Kidney epithelial cell (primary cell): ENCODE measurements around the gene BMPR2. TPM values are rescaled to one million over a fixed set of nuclear protein-coding genes. Genes with fewer than 3 reads are reported as not detected.

ENCODE experiments used
- DNase-seq: peaks from one replicate; pipeline ENCODE4 v3.0.0-alpha.2; 2010; ENCODE audit warnings: low read depth
- H3K27me3 ChIP-seq: 2 replicates; pipeline ENCODE4 v1.6.0; 2011; ENCODE audit warnings: low read length; ENCODE audit not compliant: control insufficient read depth, insufficient read depth
- H3K36me3 ChIP-seq: 2 replicates; pipeline ENCODE4 v1.5.1; 2011; ENCODE audit warnings: low read length; ENCODE audit not compliant: control insufficient read depth, insufficient read depth
- H3K4me3 ChIP-seq: 2 replicates; pipeline ENCODE4 v1.5.1; 2011; ENCODE audit warnings: low read depth, mild to moderate bottlenecking, control low read depth, low read length
- total RNA-seq: library from RNA; depleted of rRNA; stranded (reverse); fragments of >200 nt; gene quantifications from 2 replicates; pipeline ENCODE4 v1.2.3, GENCODE V29; 2015
- TF ChIP-seq, protein P1 (sequence below): IDR thresholded peaks from 2 replicates; pipeline ENCODE4 v1.5.1; 2011; ENCODE audit warnings: mild to moderate bottlenecking, moderate library complexity, low read length, control low read depth, inconsistent platforms; ENCODE audit not compliant: insufficient read depth, poor library complexity, severe bottlenecking

BMPR2 gene
- total RNA-seq, 1 donor from 2014 or later: 44.8 TPM

DNA sequence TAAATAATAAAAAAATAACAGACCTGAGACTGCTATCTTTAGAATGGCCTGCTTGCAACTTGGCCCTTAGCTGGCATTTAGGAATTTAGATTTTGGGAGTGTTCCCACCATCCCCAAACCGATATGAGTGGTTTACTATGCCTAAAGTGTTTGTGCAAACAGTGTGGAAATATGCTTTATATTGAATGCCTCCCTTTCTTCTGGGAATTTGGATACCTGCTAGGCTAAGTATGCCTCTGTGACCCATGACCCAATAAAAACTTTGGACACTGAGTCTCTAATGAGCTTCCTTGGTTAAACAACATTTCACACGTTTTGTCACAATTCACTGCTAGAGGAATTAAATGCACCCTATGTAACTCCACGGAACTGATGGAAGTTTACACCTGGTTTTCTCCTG is 73.2 kb downstream of the BMPR2 start:
- Histone ChIP-seq H3K36me3 (no peaks in the 10 kb centered on the region), H3K4me3 (no peak overlapping the region), H3K27me3 (no peaks in the 10 kb centered on the region)
- TF ChIP-seq, protein P1, sequence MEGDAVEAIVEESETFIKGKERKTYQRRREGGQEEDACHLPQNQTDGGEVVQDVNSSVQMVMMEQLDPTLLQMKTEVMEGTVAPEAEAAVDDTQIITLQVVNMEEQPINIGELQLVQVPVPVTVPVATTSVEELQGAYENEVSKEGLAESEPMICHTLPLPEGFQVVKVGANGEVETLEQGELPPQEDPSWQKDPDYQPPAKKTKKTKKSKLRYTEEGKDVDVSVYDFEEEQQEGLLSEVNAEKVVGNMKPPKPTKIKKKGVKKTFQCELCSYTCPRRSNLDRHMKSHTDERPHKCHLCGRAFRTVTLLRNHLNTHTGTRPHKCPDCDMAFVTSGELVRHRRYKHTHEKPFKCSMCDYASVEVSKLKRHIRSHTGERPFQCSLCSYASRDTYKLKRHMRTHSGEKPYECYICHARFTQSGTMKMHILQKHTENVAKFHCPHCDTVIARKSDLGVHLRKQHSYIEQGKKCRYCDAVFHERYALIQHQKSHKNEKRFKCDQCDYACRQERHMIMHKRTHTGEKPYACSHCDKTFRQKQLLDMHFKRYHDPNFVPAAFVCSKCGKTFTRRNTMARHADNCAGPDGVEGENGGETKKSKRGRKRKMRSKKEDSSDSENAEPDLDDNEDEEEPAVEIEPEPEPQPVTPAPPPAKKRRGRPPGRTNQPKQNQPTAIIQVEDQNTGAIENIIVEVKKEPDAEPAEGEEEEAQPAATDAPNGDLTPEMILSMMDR: no peak
- DNase-seq: no peak

DNA sequence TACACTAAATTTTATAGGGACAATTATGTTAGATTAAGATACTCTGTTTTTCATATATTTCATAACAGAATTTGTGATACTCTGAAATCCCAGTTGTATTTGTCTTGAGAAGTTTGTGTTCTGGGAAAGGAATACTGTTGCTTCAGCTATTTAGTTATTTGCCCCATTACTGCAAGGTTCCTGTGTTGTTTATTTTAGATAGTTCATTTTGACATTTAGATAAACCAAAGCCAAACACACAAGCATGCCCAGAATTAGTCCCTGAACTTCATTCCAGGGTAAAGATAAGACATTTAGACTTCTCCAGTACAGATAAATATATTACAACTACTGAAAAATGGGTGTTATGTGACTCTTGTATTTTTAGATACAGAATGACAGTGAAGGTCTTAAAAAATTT is 74.7 kb downstream of the BMPR2 start:
- Histone ChIP-seq H3K4me3 (no peak overlapping the region), H3K27me3 (no peaks in the 10 kb centered on the region), H3K36me3 (no peaks in the 10 kb centered on the region)
- DNase-seq: no peak
- TF ChIP-seq, protein P1: no peak

GRCh38 chr2:202452744-202453143 is 76.6 kb downstream of the BMPR2 start:
- no peak for DNase-seq
- no peaks in the 10 kb centered on the region for H3K27me3 ChIP-seq
- no peak overlapping the region for H3K4me3 ChIP-seq
- no peaks in the 10 kb centered on the region for H3K36me3 ChIP-seq
- TF ChIP-seq, protein P1: no peak

DNA sequence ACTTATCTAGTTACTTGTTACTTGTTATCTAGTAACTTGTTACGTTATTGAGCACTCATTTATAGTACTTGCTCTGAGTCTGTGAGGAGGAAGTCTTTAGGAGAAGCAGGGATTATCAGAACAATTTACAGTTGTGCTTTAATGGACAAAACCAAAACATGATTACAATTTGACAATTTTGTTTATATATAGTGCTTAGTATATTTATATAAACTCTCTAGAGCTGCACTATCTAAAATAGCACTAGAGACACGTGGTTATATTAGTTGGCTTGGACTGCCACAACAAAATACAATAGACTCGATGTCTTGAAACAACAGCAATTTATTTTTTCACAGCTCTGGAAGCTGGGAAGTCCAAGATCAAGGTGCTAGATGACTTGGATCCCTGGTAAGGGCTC is 78.4 kb downstream of the BMPR2 start:
- Histone ChIP-seq H3K36me3 (no peaks in the 10 kb centered on the region), H3K4me3 (no peak overlapping the region), H3K27me3 (no peaks in the 10 kb centered on the region)
- DNase-seq: no peak
- TF ChIP-seq, protein P1: no peak

- no peaks in the 10 kb centered on the region for H3K27me3 ChIP-seq
- TF ChIP-seq, protein P1: no peak
- no peak for DNase-seq
- H3K36me3 ChIP-seq: no peaks in the 10 kb centered on the region
- no peak overlapping the region for H3K4me3 ChIP-seq
These were observed 79.0 kb downstream of the BMPR2 start for GRCh38 chr2:202455114-202455513.

GRCh38 chr2:202460119-202460518 is 84.0 kb downstream of the BMPR2 start:
- H3K27me3 ChIP-seq: no peaks in the 10 kb centered on the region
- no peak for DNase-seq
- H3K4me3 ChIP-seq: no peak overlapping the region
- no peaks in the 10 kb centered on the region for H3K36me3 ChIP-seq
- TF ChIP-seq, protein P1: no peak
